22Rv1 (cell line): Measurements from ENCODE around the gene ATP5F1A.

Experiments
- ZFX ChIP-seq: fragments of 450-650 bp; IDR thresholded peaks from 2 replicates; pipeline ENCODE4 v1.6.1; 2017; ENCODE audit warnings: antibody characterized with exemption, borderline replicate concordance
- TF ChIP-seq, protein P1 (sequence below): fragments of 450-650 bp; IDR thresholded peaks from 2 replicates; pipeline ENCODE4 v1.5.1; 2017; ENCODE audit warnings: mild to moderate bottlenecking

DNA sequence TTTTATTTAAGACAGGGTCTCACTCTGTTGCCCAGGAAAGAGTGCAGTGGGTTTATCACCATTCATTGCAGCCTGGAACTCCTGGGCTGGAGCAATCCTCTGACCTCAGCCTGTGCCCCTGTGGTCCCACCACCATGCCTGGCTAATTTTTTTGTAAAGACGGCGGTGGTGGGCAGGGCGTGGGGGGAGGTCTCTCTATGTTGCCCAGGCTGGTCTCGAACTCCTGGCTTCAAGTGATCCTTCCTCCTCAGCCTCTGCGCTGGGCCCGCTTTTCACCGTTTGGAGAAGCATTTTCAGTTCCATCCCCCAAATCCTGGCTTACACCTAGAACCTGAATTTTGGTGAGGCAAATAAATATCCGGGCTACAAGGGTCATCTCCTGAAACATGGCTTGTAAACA is 1.4 kb upstream of the ATP5F1A start:
- TF ChIP-seq, protein P1, sequence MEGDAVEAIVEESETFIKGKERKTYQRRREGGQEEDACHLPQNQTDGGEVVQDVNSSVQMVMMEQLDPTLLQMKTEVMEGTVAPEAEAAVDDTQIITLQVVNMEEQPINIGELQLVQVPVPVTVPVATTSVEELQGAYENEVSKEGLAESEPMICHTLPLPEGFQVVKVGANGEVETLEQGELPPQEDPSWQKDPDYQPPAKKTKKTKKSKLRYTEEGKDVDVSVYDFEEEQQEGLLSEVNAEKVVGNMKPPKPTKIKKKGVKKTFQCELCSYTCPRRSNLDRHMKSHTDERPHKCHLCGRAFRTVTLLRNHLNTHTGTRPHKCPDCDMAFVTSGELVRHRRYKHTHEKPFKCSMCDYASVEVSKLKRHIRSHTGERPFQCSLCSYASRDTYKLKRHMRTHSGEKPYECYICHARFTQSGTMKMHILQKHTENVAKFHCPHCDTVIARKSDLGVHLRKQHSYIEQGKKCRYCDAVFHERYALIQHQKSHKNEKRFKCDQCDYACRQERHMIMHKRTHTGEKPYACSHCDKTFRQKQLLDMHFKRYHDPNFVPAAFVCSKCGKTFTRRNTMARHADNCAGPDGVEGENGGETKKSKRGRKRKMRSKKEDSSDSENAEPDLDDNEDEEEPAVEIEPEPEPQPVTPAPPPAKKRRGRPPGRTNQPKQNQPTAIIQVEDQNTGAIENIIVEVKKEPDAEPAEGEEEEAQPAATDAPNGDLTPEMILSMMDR, result no peak
- no peak for TF ChIP-seq ZFX
